NOMO-1 treated with DMSO at 0.1 percent for 48 hours (cell line): ENCODE measurements around the gene FGF21.
"Not testable (repeated sequence)": the region's sequence is repeated elsewhere in the genome, so short reads cannot be mapped to it uniquely, and the experiment has no call there.

ENCODE experiments used
- DNase-seq: peaks from one replicate; lab custom pipeline; 2025; ENCODE audit not compliant: unreplicated experiment; lab: John Stamatoyannopoulos, UW

The FGF21 gene

DNA sequence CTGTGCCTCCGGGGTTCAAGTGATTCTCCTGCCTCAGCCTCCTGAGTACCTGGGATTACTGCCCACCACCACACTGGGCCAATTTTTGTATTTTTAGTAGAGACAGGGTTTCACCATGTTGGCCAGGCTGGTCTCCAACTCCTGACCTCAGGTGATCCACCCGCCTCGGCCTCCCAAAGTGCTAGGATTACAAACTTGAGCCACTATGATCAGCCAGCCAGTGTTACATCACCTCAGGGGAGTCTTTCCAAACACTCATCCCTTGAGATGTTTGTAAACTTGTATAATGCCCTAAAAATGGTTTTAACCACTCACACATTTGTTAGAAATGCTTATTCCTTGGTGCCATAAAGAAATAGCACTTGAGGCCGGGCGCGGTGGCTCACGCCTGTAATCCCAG, 31.1 kb downstream of the FGF21 start:
- DNase-seq = not testable (repeated sequence)

- not testable (repeated sequence) for DNase-seq
Measured at GRCh38 chr19:48787331-48787730, 32.0 kb downstream of the FGF21 start.

GRCh38 chr19:48793271-48793670, 37.9 kb downstream of the FGF21 start:
- no peak for DNase-seq

DNA sequence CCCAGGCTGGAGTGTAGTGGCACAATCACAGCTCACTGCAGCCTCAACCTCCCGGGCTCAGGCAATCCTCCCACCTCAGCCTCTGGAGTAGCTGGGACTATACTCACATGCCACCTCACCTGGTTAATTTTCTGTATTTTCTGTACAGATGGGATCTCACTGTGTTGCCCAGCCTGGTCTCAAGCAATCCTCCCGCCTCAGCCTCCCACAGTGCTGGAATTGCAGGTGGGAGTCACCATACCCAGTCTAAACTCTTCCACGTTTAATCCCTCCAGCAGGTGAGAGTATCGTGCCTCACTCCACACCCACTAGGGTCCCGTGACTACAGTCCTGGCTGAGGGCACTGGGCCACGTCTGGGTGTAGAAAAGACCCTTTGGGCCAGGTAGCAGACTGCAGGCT, 39.0 kb downstream of the FGF21 start:
- no peak for DNase-seq

GRCh38 chr19:48795055-48795684, 39.8 kb downstream of the FGF21 start:
- peak; percentile 82 for DNase-seq

GRCh38 chr19:48795685-48796070, 40.4 kb downstream of the FGF21 start:
- no peak for DNase-seq

- no peak for DNase-seq
Measured at GRCh38 chr19:48796298-48797083, 41.2 kb downstream of the FGF21 start.

DNA sequence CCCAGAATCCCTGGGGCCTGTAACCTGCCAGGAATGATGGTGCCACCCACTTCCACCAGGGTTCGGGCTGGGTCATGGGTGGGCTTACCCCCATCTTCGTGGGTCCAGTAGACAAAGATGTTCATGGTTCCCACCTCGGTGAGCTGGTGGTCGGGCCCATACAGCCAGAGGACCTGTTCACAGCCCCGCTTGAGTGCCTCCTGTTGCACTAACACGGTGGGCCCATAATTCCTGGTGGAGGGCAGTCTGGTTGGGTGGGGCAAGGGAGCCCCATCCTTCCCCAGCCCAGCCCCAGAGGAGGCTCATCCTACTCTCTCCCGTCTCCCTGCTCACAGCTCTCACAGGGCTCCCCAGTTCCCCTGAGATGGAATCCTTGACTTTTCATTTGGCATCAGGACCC, 41.8 kb downstream of the FGF21 start:
- no peak for DNase-seq

- DNase-seq = no peak
Measured at GRCh38 chr19:48798937-48799336, 43.6 kb downstream of the FGF21 start.

- no peak for DNase-seq
Measured at GRCh38 chr19:48799358-48800300, 44.3 kb downstream of the FGF21 start.

DNA sequence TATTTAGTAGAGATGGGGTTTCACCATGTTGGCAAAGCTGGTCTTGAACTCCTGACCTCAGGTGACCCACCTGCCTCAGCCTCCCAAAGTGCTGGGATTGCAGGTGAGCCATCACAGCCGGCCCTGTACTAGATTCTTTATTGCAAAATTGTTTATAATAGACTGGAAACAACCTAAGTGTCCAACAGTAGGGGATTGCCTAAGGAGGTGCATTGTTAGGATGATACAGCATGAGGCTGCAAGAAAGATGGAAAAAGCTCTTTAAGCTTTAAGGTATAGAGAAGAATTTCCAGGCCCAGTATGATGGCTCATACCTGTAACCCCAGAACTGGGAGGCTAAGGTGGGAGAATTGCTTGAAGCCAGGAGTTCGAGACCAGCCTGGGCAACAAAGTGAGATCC, 47.3 kb downstream of the FGF21 start:
- DNase-seq = no peak

DNA sequence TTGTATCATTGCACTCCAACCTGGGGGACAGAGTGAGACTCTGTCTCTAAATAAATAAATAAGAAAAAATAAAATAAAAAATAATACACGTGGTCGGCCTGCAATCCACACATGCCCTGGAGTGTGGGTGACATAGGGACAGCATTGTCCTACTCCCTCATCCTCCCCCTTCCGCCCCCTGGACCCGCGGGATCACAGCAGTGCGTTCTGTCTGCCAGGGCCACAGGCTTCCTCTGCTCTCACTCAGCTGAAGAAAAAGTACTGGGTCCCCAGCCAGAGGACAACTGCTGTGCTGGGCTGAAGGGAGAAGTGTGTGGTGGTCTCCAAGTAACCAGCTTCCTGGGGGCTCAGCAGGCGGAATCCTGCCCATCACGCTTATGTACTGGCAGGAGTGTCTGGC, 49.2 kb downstream of the FGF21 start:
- no peak for DNase-seq

GRCh38 chr19:48805452-48805851, 50.1 kb downstream of the FGF21 start:
- DNase-seq = no peak

GRCh38 chr19:48806518-48806817, 51.1 kb downstream of the FGF21 start:
- DNase-seq = no peak

- DNase-seq = peak; percentile 13
Measured at GRCh38 chr19:48806818-48807589, 51.7 kb downstream of the FGF21 start.

DNA sequence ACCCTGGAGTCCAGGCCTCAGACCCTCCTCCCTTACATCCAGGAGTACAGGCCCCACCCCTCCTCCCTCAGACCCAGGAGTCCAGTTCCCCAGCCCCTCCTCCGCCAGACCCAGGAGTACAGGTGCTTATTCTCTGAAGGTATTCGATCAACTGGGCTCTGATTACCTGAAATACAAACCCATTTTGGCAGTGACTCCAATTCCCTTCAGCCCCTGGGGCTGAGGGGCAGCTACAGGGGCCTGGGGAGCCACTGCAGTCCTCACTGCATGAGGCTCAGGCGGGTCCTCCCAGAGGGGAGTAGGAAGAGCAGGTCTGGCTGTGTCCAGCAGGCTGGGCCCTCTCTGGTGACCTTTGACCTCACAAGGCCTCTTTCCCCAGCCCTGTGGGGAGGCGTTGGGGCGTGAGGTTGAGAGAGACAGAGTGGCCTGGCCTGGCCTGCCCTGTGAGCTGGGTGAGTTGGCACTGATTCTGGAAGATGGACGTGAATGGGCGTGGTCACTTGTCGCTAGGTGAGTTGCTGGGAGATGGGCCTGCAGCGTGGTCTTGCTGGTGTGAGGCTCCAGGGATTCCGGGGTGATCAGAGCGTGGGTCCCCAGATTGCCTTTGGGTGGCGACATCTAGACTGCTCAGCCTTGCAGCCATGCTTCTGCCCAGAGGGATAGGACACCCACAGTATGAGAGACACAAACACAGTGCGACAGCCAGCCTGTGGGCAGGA, 52.4 kb downstream of the FGF21 start:
- DNase-seq = no peak
